H1 (cell line): ENCODE results near the gene MOB2. TPM values are rescaled to one million over a fixed set of nuclear protein-coding genes. Genes with fewer than 3 reads are reported as not detected.

ENCODE experiments used
- CTCF ChIA-PET: fragments of 300-600 bp; sonication (Branson Sonifier 250); formaldehyde crosslinking; loops from one replicate; lab custom pipeline; 2021; ENCODE audit not compliant: partially characterized antibody; lab: Charles Lee
- POLR2A ChIA-PET: fragments of 300-600 bp; sonication (Branson Sonifier 250); formaldehyde crosslinking; loops from one replicate; lab custom pipeline; 2021; ENCODE audit warnings: inconsistent platforms; ENCODE audit not compliant: partially characterized antibody; lab: Charles Lee
- DNase-seq, 2 experiments: peaks; one replicate each; pipeline versions ENCODE4 v3.0.0 to v3.0.0-alpha.2; 2010 to 2022; ENCODE audit warnings: low spot score in 2 of 2, low read depth in 1 of 2, mixed read lengths in 1 of 2
- FAIRE-seq: peaks from 2 replicates; lab custom pipeline; 2011; peaks lifted over from hg19 to GRCh38; lab: Jason Lieb, UNC
- H2AFZ ChIP-seq: 2 replicates; pipeline ENCODE4 v1.8.1; 2012; ENCODE audit warnings: low read length, inconsistent platforms
- H2AK5ac ChIP-seq: 2 replicates; pipeline ENCODE4 v1.6.1; 2013; ENCODE audit warnings: low read depth, low read length
- H2BK120ac ChIP-seq: replicated peaks from 2 replicates; pipeline ENCODE3; 2013; ENCODE audit warnings: low read depth, low read length, inconsistent platforms
- H2BK12ac ChIP-seq: 2 replicates; pipeline ENCODE4 v1.6.1; 2013; ENCODE audit warnings: low read depth, low read length
- H2BK15ac ChIP-seq: 2 replicates; pipeline ENCODE4 v1.6.1; 2013; ENCODE audit warnings: low read length
- H2BK20ac ChIP-seq: 2 replicates; pipeline ENCODE4 v1.6.1; 2013; ENCODE audit warnings: low read length
- H2BK5ac ChIP-seq: 2 replicates; pipeline ENCODE4 v1.6.1; 2013; ENCODE audit warnings: low read depth, low read length
- H3K14ac ChIP-seq: 2 replicates; pipeline ENCODE4 v1.6.1; 2013; ENCODE audit warnings: inconsistent platforms; ENCODE audit not compliant: insufficient read length
- H3K18ac ChIP-seq: 2 replicates; pipeline ENCODE4 v1.6.1; 2013; ENCODE audit warnings: low read length; ENCODE audit errors: extremely low read depth
- H3K23ac ChIP-seq: 2 replicates; pipeline ENCODE4 v1.6.1; 2013; ENCODE audit warnings: inconsistent platforms; ENCODE audit not compliant: insufficient read length
- H3K23me2 ChIP-seq: 2 replicates; pipeline ENCODE4 v1.6.1; 2013; ENCODE audit warnings: low read depth, low read length
- H3K27ac ChIP-seq: 2 replicates; pipeline ENCODE4 v1.6.1; 2011; ENCODE audit warnings: low read depth, low read length, inconsistent platforms
- H3K27me3 ChIP-seq, 4 experiments: replicated peaks in 1 of 4; 1 replicate in 1 of 4; 2 replicates in 3 of 4; pipeline versions ENCODE4 v1.6.1 to v1.8.1; 2011 to 2013; ENCODE audit warnings: low read length in 3 of 4, mild to moderate bottlenecking in 3 of 4, inconsistent platforms in 2 of 4, mixed read lengths in 2 of 4, moderate library complexity in 1 of 4; ENCODE audit not compliant: control insufficient read depth in 3 of 4, insufficient read depth in 3 of 4; ENCODE audit errors: extremely low read depth in 1 of 4
- H3K36me3 ChIP-seq, 4 experiments: 2 replicates each; pipeline versions ENCODE4 v1.6.1 to v1.8.1; 2011 to 2013; ENCODE audit warnings: mild to moderate bottlenecking in 4 of 4, low read length in 3 of 4, moderate library complexity in 2 of 4, control low read depth in 1 of 4, inconsistent platforms in 1 of 4; ENCODE audit not compliant: insufficient read depth in 4 of 4, control insufficient read depth in 2 of 4
- H3K4ac ChIP-seq: replicated peaks from 2 replicates; pipeline ENCODE3; 2013; ENCODE audit warnings: low read length, low read depth, mixed read lengths, inconsistent platforms; ENCODE audit not compliant: insufficient read length
- H3K4me1 ChIP-seq, 4 experiments: replicated peaks in 1 of 4; 1 replicate in 1 of 4; 2 replicates in 3 of 4; pipeline versions ENCODE4 v1.6.1 to v1.8.1; 2011 to 2013; ENCODE audit warnings: low read length in 3 of 4, inconsistent platforms in 2 of 4, mixed read lengths in 1 of 4; ENCODE audit not compliant: insufficient read depth in 4 of 4, control insufficient read depth in 3 of 4
- H3K4me2 ChIP-seq, 2 experiments: 2 replicates each; pipeline versions ENCODE4 v1.6.1 to v1.8.1; 2011 to 2013; ENCODE audit warnings: low read depth in 2 of 2, low read length in 2 of 2, control low read depth in 1 of 2, inconsistent platforms in 1 of 2, mild to moderate bottlenecking in 1 of 2; ENCODE audit not compliant: insufficient read depth in 1 of 2
- H3K4me3 ChIP-seq, 4 experiments: fragments of 200-600, 300-600 bp in 1 of 4; sonication (generic), shearing (Covaris generic), sonication (Bioruptor Twin) in 1 of 4; 2 replicates each; pipeline versions ENCODE4 v1.5.1 to v1.8.1; 2011 to 2016; ENCODE audit warnings: low read length in 4 of 4, low read depth in 3 of 4, control low read depth in 2 of 4, inconsistent platforms in 2 of 4, mild to moderate bottlenecking in 2 of 4, mixed read lengths in 1 of 4, moderate library complexity in 1 of 4; ENCODE audit not compliant: insufficient read depth in 2 of 4; ENCODE audit errors: extremely low read depth in 1 of 4
- H3K56ac ChIP-seq: replicated peaks from 2 replicates; pipeline ENCODE3; 2013; ENCODE audit warnings: low read depth, mild to moderate bottlenecking, mixed read lengths, low read length, inconsistent platforms; ENCODE audit not compliant: insufficient read length
- H3K79me1 ChIP-seq: 2 replicates; pipeline ENCODE4 v1.6.1; 2013; ENCODE audit warnings: low read depth, low read length, control low read depth
- H3K79me2 ChIP-seq, 2 experiments: 2 replicates each; pipeline versions ENCODE4 v1.6.1 to v1.8.1; 2012 to 2013; ENCODE audit warnings: low read length in 2 of 2, mild to moderate bottlenecking in 2 of 2, inconsistent platforms in 1 of 2; ENCODE audit not compliant: insufficient read depth in 2 of 2, control insufficient read depth in 1 of 2
- H3K9ac ChIP-seq, 4 experiments: replicated peaks in 1 of 4; 1 replicate in 1 of 4; 2 replicates in 3 of 4; pipeline versions ENCODE4 v1.6.1 to v1.8.1; 2011 to 2013; ENCODE audit warnings: low read depth in 3 of 4, low read length in 3 of 4, control low read depth in 2 of 4, mild to moderate bottlenecking in 2 of 4, moderate library complexity in 2 of 4, inconsistent platforms in 1 of 4; ENCODE audit errors: extremely low read depth in 1 of 4
- H3K9me3 ChIP-seq, 2 experiments: 2 replicates each; pipeline versions ENCODE4 v1.6.1 to v1.8.1; 2012 to 2013; ENCODE audit warnings: mild to moderate bottlenecking in 2 of 2, moderate library complexity in 2 of 2, control low read depth in 1 of 2, inconsistent platforms in 1 of 2, low read depth in 1 of 2, low read length in 1 of 2, mixed read lengths in 1 of 2; ENCODE audit not compliant: insufficient read depth in 2 of 2
- H4K20me1 ChIP-seq, 2 experiments: replicated peaks in 1 of 2; 2 replicates each; pipeline versions ENCODE3 to v1.8.1; 2011 to 2013; ENCODE audit warnings: inconsistent platforms in 2 of 2, low read length in 2 of 2, mild to moderate bottlenecking in 1 of 2; ENCODE audit not compliant: insufficient read depth in 2 of 2, control insufficient read depth in 1 of 2
- H4K5ac ChIP-seq: 2 replicates; pipeline ENCODE4 v1.6.1; 2013; ENCODE audit warnings: low read length, low read depth, mixed read lengths, inconsistent platforms; ENCODE audit not compliant: insufficient read length
- H4K8ac ChIP-seq: 2 replicates; pipeline ENCODE4 v1.8.0; 2013; ENCODE audit warnings: mild to moderate bottlenecking, moderate library complexity, low read length, inconsistent platforms; ENCODE audit not compliant: insufficient read depth; ENCODE audit errors: extremely low read depth
- H4K91ac ChIP-seq: replicated peaks from 2 replicates; pipeline ENCODE3; 2013; ENCODE audit warnings: low read length, mixed read lengths, inconsistent platforms; ENCODE audit not compliant: insufficient read length
- SP2 ChIP-seq: IDR thresholded peaks from 2 replicates; pipeline ENCODE4 v1.6.1; 2012; ENCODE audit warnings: mild to moderate bottlenecking, low read length, inconsistent platforms
- WGBS, 2 experiments: shearing (Covaris generic) in 1 of 2; methylation state at CpG; one replicate each; pipeline versions ENCODE4 v1.1.6 to v1.1.7; 2013 to 2015; ENCODE audit warnings: low lambda C conversion rate in 2 of 2, mixed read lengths in 2 of 2, inconsistent platforms in 1 of 2, low coverage in 1 of 2, missing lambda C conversion rate in 1 of 2; ENCODE audit not compliant: insufficient replicate concordance in 2 of 2, insufficient coverage in 1 of 2, insufficient read length in 1 of 2; ENCODE audit errors: extremely low coverage in 1 of 2, missing lambda C conversion rate in 1 of 2; 5-methylcytosine and 5-hydroxymethylcytosine counted together
- polyA plus RNA-seq, 7 experiments: library from polyadenylated mRNA; depleted of rRNA in 3 of 7; stranded (reverse) in 5 of 7; unstranded in 2 of 7; fragments of >200 nt in 5 of 7; fragments of 200-250 nt in 2 of 7; gene quantifications; 1 replicate in 5 of 7; 2 replicates in 1 of 7; 4 replicates in 1 of 7; pipeline versions ENCODE4 v1.2.1 to v1.2.3, GENCODE V29; 2011 to 2013; ENCODE audit warnings: missing spikeins in 2 of 7, mixed read lengths in 2 of 7
- total RNA-seq: library from RNA; stranded (reverse); fragmentation: NEBNext Ultra II Directional; extraction: Animal tissue kit (Norgen Biotek cat#: 25700); gene quantifications from 2 replicates; pipeline ENCODE4 v1.2.1, GENCODE V29; 2021

The MOB2 gene
- total and polyA plus RNA-seq, 2 of the 8 experiments (the other 6 are each of a cell fraction or from before 2014, with no cell fraction given), result 18.6 to 28.2 TPM

- Histone ChIP-seq H4K20me1 (peaks cover 12 to 20% of the 10 kb centered on the region in 2 experiments), H3K4me3 (no peak overlapping the region), H4K91ac (no peak overlapping the region), H3K4ac (no peak overlapping the region), H2BK15ac (no peak overlapping the region), H2AK5ac (no peak overlapping the region), H3K27me3 (no peaks in the 10 kb centered on the region), H3K23ac (no peak overlapping the region), H3K36me3 (no peaks in the 10 kb centered on the region)
- ChIA-PET POLR2A (no interaction called here), CTCF (interaction anchor here (0.7 to 2.5 kb wide), 6 partner anchors 8 to 132 kb away, joined by 3 to 10 read pairs (median 4); no protein-coding TSS in a partner anchor)
- no peak for FAIRE-seq
- TF ChIP-seq SP2, result no peak
- TF ChIP-seq, all 59 proteins: peak for 0
- peaks cover 0 to 15% of the 10 kb centered on the region in 2 experiments; a peak in 1 of 4 replicates for H3K79me2 ChIP-seq
- peak overlapping the region; percentile 63 for H4K8ac ChIP-seq
- no peak for DNase-seq
- H2BK20ac ChIP-seq, result no peak overlapping the region
- 0 out of 7 replicates have a peak, but pooled peaks cover 0 to 2% (median 0%) of the 10 kb centered on the region in 4 experiments for H3K4me1 ChIP-seq
- H3K9me3 ChIP-seq, result no peaks in the 10 kb centered on the region
- H3K56ac ChIP-seq, result no peak overlapping the region
- H3K23me2 ChIP-seq, result no peaks in the 10 kb centered on the region
- no peak overlapping the region for H3K9ac ChIP-seq
- no peak overlapping the region for H2BK5ac ChIP-seq
- WGBS, 2 experiments, result 85% methylated on average over 19 of the region's 19 CpGs; no CpG with 5 or more reads in 1 of the 2 experiments
- no peak overlapping the region for H3K18ac ChIP-seq
- no peak overlapping the region for H3K27ac ChIP-seq
- H2AFZ ChIP-seq, result no peak overlapping the region
- H4K5ac ChIP-seq, result no peak overlapping the region
- no peak overlapping the region for H2BK120ac ChIP-seq
- no peak overlapping the region for H3K4me2 ChIP-seq
- H3K79me1 ChIP-seq, result peaks cover 5% of the 10 kb centered on the region; the same call in 1 of the 2 replicates
- no peak overlapping the region for H2BK12ac ChIP-seq
- H3K14ac ChIP-seq, result no peak overlapping the region
Measured at GRCh38 chr11:1520663-1521267, 34.2 kb upstream of the MOB2 start.
